ENCODE data around the gene EDDM3A.

DNA sequence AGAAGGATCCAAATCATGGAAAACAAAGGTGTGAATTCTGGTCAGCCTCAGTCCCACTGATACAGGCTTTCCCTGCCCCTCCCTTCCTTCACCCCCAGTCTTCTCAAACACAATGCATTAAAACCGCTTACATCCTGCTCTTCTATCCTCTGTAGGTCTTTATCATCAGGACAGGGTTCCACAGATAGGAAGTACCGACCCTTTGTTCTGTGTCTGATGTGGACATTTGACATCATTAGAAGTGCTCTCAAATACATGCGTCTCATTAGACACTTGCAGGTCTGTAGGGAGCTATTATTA, 22.9 kb downstream of the EDDM3A start:
- TF ChIP-seq POLR2A (IDR thresholded peaks at IDR 0.05; ENCODE audit: low read length) (no peak), GATA1 (IDR thresholded peaks at IDR 0.05; ENCODE audit: low read depth, low read length) (no peak)
